HG02981 (cell line): ENCODE measurements around the gene STAT3.
A peak's percentile ranks its signal among the peaks of the same experiment; 100 is the strongest.
"Not testable (repeated sequence)": the region's sequence is repeated elsewhere in the genome, so short reads cannot be mapped to it uniquely, and the experiment has no call there.

Experiments used
- ATAC-seq: cut with Tn5 transposase; IDR thresholded peaks from one replicate; pipeline ENCODE4 v1.9.1; 2021; ENCODE audit warnings: mild to moderate bottlenecking, moderate library complexity; ENCODE audit not compliant: unreplicated experiment

STAT3 gene

GRCh38 chr17:42388381-42389134 is at the start of gene STAT3:
Gene STAT3, minus strand, starts transcription at chr17:42388442. Its CDS starts 39,926 bp downstream, at chr17:42348516.
- peak; percentile 85 for ATAC-seq

GRCh38 chr17:42436391-42436790 is 48.1 kb upstream of the STAT3 start:
- ATAC-seq = no peak

- no peak for ATAC-seq
These were observed 43.5 kb upstream of the STAT3 start for GRCh38 chr17:42431758-42432161.

GRCh38 chr17:42429726-42430447 is 41.6 kb upstream of the STAT3 start:
- no peak for ATAC-seq

- no peak for ATAC-seq
These were observed 40.1 kb upstream of the STAT3 start for GRCh38 chr17:42428141-42428944.

- ATAC-seq = no peak
These were observed 36.9 kb upstream of the STAT3 start for GRCh38 chr17:42424991-42425610.

- ATAC-seq = no peak
These were observed 35.5 kb upstream of the STAT3 start for GRCh38 chr17:42423766-42424165.

- no peak for ATAC-seq
These were observed 34.9 kb upstream of the STAT3 start, which contains the start of gene CAVIN1 for GRCh38 chr17:42422958-42423712. Gene CAVIN1, minus strand, starts transcription at chr17:42423256. Its CDS starts 159 bp downstream, at chr17:42423097.

- no peak for ATAC-seq
These were observed 34.2 kb upstream of the STAT3 start for GRCh38 chr17:42422412-42422957.

- no peak for ATAC-seq
These were observed 33.5 kb upstream of the STAT3 start for GRCh38 chr17:42421507-42422338.

GRCh38 chr17:42421136-42421506 is 32.9 kb upstream of the STAT3 start:
- no peak for ATAC-seq

GRCh38 chr17:42417981-42418380 is 29.7 kb upstream of the STAT3 start:
- not testable (repeated sequence) for ATAC-seq

- no peak for ATAC-seq
These were observed 26.6 kb upstream of the STAT3 start for GRCh38 chr17:42414704-42415409.

GRCh38 chr17:42413464-42414040 is 25.3 kb upstream of the STAT3 start:
- no peak for ATAC-seq

GRCh38 chr17:42411905-42412679 is 23.9 kb upstream of the STAT3 start:
- no peak for ATAC-seq

GRCh38 chr17:42411361-42411760 is 23.1 kb upstream of the STAT3 start:
- no peak for ATAC-seq

GRCh38 chr17:42410319-42410685 is 22.1 kb upstream of the STAT3 start:
- no peak for ATAC-seq
